A549 (cell line): ENCODE results near the gene MCM10. TPM values are rescaled to one million over a fixed set of nuclear protein-coding genes. Genes with fewer than 3 reads are reported as not detected.

Source experiments
- ATAC-seq, 2 experiments: fragments of 200-7000 bp in 1 of 2; fragments of >200 bp in 1 of 2; cut with Nextera tagmentation in 1 of 2; cut with Tn5 transposase in 1 of 2; 3 replicates each; pipeline versions ENCODE4 v1.8.0 to v1.9.1; 2018 to 2020; ENCODE audit warnings: mild to moderate bottlenecking in 1 of 2, moderate library complexity in 1 of 2
- CTCF ChIA-PET: fragments of 300-600 bp; sonication (Branson Sonifier 250); formaldehyde crosslinking; extraction: SDS; loops from one replicate; lab custom pipeline; 2021; ENCODE audit warnings: antibody characterized with exemption, inconsistent platforms; lab: Yijun Ruan, JAX
- POLR2A ChIA-PET: fragments of 350-600 bp; formaldehyde crosslinking; extraction: SDS; loops from one replicate; lab custom pipeline; 2021; ENCODE audit warnings: antibody characterized with exemption, inconsistent platforms; lab: Yijun Ruan, JAX
- DNase-seq, 2 experiments: peaks; one replicate each; pipeline versions ENCODE4 v3.0.0 to v3.0.0-alpha.2; 2011 to 2016; ENCODE audit warnings: low read depth in 1 of 2, low spot score in 1 of 2
- FAIRE-seq: peaks from 2 replicates; lab custom pipeline; 2011; peaks lifted over from hg19 to GRCh38; lab: Jason Lieb, UNC
- H3K27ac ChIP-seq, 2 experiments: fragments of >200 bp; sonication (Bioruptor Twin); formaldehyde crosslinking; 3 replicates each; pipeline ENCODE4 v1.5.1; 2016 to 2017
- H3K4me1 ChIP-seq: fragments of >200 bp; sonication (Bioruptor Twin); formaldehyde crosslinking; 3 replicates; pipeline ENCODE4 v1.6.1; 2016
- H3K4me2 ChIP-seq: fragments of >200 bp; sonication (Bioruptor Twin); formaldehyde crosslinking; 3 replicates; pipeline ENCODE4 v1.6.1; 2016
- H3K4me3 ChIP-seq: fragments of >200 bp; sonication (Bioruptor Twin); formaldehyde crosslinking; 3 replicates; pipeline ENCODE4 v1.5.1; 2016
- H3K9me3 ChIP-seq: fragments of >200 bp; sonication (Bioruptor Twin); formaldehyde crosslinking; 3 replicates; pipeline ENCODE4 v1.6.1; 2016
- CBX2 ChIP-seq: fragments of 200-600 bp; sonication (generic); IDR thresholded peaks from 2 replicates; pipeline ENCODE4 v1.6.1; 2016; ENCODE audit warnings: low read depth, mild to moderate bottlenecking, borderline replicate concordance
- CBX8 ChIP-seq: fragments of 200-600 bp; sonication (generic); IDR thresholded peaks from 2 replicates; pipeline ENCODE4 v1.6.1; 2016
- EHF ChIP-seq: fragments of 250-450 bp; sonication (Bioruptor Pico); IDR thresholded peaks from 2 replicates; pipeline ENCODE4 v1.5.0; 2020; ENCODE audit warnings: mild to moderate bottlenecking
- FOSB ChIP-seq: fragments of 250-450 bp; sonication (Bioruptor Pico); IDR thresholded peaks from 2 replicates; pipeline ENCODE4 v1.5.0; 2020; ENCODE audit warnings: mild to moderate bottlenecking, moderate library complexity
- HDAC2 ChIP-seq: fragments of 200-600 bp; sonication (generic); IDR thresholded peaks from 2 replicates; pipeline ENCODE4 v1.6.1; 2016
- JUN ChIP-seq, 2 experiments: fragments of >200 bp; sonication (Bioruptor Twin); formaldehyde crosslinking; IDR thresholded peaks; 2 replicates in 1 of 2; 3 replicates in 1 of 2; pipeline ENCODE4 v1.6.1; 2016 to 2017
- MAFK ChIP-seq: fragments of 450-650 bp; IDR thresholded peaks from 2 replicates; pipeline ENCODE4 v1.6.1; 2014; ENCODE audit not compliant: partially characterized antibody
- MYC ChIP-seq: IDR thresholded peaks from 2 replicates; pipeline ENCODE4 v1.6.1; 2012; ENCODE audit warnings: mild to moderate bottlenecking, inconsistent platforms, low read length, improper control_type of control experiment, borderline replicate concordance
- PHF8 ChIP-seq: fragments of 200-600 bp; sonication (generic); IDR thresholded peaks from 2 replicates; pipeline ENCODE4 v1.6.1; 2016; ENCODE audit warnings: low read depth, mild to moderate bottlenecking, antibody characterized with exemption, moderate library complexity, borderline replicate concordance
- POLR2AphosphoS2 ChIP-seq: conservative IDR thresholded peaks from 2 replicates; pipeline ENCODE4 v1.6.1; 2012; ENCODE audit warnings: low read length, improper control_type of control experiment, inconsistent platforms
- RAD21 ChIP-seq, 2 experiments: fragments of >200 bp in 1 of 2; sonication (Bioruptor Twin) in 1 of 2; formaldehyde crosslinking in 1 of 2; IDR thresholded peaks in 1 of 2; conservative IDR thresholded peaks in 1 of 2; 2 replicates in 1 of 2; 3 replicates in 1 of 2; pipeline ENCODE4 v1.6.1; 2012 to 2018; ENCODE audit warnings: inconsistent platforms in 1 of 2
- RCOR1 ChIP-seq: fragments of 150-350 bp; IDR thresholded peaks from 2 replicates; pipeline ENCODE4 v1.6.1; 2014; ENCODE audit warnings: antibody characterized with exemption, low read length, low read depth
- RFX5 ChIP-seq: fragments of 450-650 bp; IDR thresholded peaks from 2 replicates; pipeline ENCODE4 v1.7.1; 2014; ENCODE audit warnings: antibody characterized with exemption, mild to moderate bottlenecking, moderate library complexity
- SMC3 ChIP-seq: fragments of >200 bp; sonication (Bioruptor Twin); formaldehyde crosslinking; IDR thresholded peaks from 3 replicates; pipeline ENCODE4 v1.6.1; 2018; ENCODE audit warnings: inconsistent platforms
- ZNF302 ChIP-seq: fragments of 250-450 bp; sonication (Bioruptor Pico); IDR thresholded peaks from 2 replicates; pipeline ENCODE4 v1.9.0; 2021; ENCODE audit warnings: inconsistent platforms, mild to moderate bottlenecking, moderate library complexity
- ZSCAN20 ChIP-seq: fragments of 250-450 bp; sonication (Bioruptor Pico); IDR thresholded peaks from 2 replicates; pipeline ENCODE4 v1.8.0; 2022; ENCODE audit warnings: mild to moderate bottlenecking, moderate library complexity
- WGBS: methylation state at CpG from one replicate; pipeline ENCODE4 v1.1.6; 2017; ENCODE audit errors: missing lambda C conversion rate; 5-methylcytosine and 5-hydroxymethylcytosine counted together
- polyA minus RNA-seq: library from RNA; depleted of rRNA, polyadenylated mRNA; stranded (reverse); fragments of >200 nt; gene quantifications from 2 replicates; pipeline ENCODE4 v1.2.3, GENCODE V29; 2011; rRNA and poly(A)+ RNA removed
- polyA plus RNA-seq, 4 experiments: library from polyadenylated mRNA; depleted of rRNA in 3 of 4; stranded (reverse); fragments of >200 nt; fragmentation: RNase III in 1 of 4; extraction: RNeasy Plus Mini Kit Qiagen cat#74134 plus additional on column Dnase treatment in 1 of 4; gene quantifications; 2 replicates in 3 of 4; 3 replicates in 1 of 4; pipeline ENCODE4 v1.2.3, GENCODE V29; 2011 to 2017
- TF ChIP-seq, protein P1 (sequence below): fragments of 250-450 bp; sonication (Bioruptor Pico); IDR thresholded peaks from 2 replicates; pipeline ENCODE4 v1.5.0; 2021; ENCODE audit warnings: mild to moderate bottlenecking, moderate library complexity, borderline replicate concordance
- TF ChIP-seq, protein P2 (sequence below): fragments of 250-450 bp; sonication (Bioruptor Pico); IDR thresholded peaks from 2 replicates; pipeline ENCODE4 v1.5.0; 2020; ENCODE audit warnings: low read depth, mild to moderate bottlenecking, moderate library complexity
- TF ChIP-seq, protein P3 (sequence below): IDR thresholded peaks from 2 replicates; pipeline ENCODE4 v1.6.1; 2012
- TF ChIP-seq, protein P4 (sequence below): fragments of >200 bp; sonication (Bioruptor Twin); formaldehyde crosslinking; IDR thresholded peaks from 3 replicates; pipeline ENCODE4 v1.6.1; 2016
- TF ChIP-seq, protein P5 (sequence below): fragments of 150-350 bp; IDR thresholded peaks from 2 replicates; pipeline ENCODE4 v1.6.1; 2014; ENCODE audit warnings: low read depth, mild to moderate bottlenecking, low read length
- TF ChIP-seq, protein P6 (sequence below): IDR thresholded peaks from 2 replicates; pipeline ENCODE4 v1.6.1; 2012
- TF ChIP-seq, protein P7 (sequence below): fragments of >200 bp; sonication (Bioruptor Twin); formaldehyde crosslinking; IDR thresholded peaks from 3 replicates; pipeline ENCODE4 v1.5.1; 2016
- TF ChIP-seq, protein P8 (sequence below): IDR thresholded peaks from 2 replicates; pipeline ENCODE4 v1.6.1; 2012; ENCODE audit warnings: low read depth, borderline replicate concordance

Gene MCM10
- polyA plus RNA-seq (2011; rRNA removed) (18.9 and 24.4 TPM in 2 replicates), polyA plus RNA-seq (2017; fragmentation: RNase III; extraction: RNeasy Plus Mini Kit Qiagen cat#74134 plus additional on column Dnase treatment) (22.4 to 25.4 TPM (median 24.3 TPM) in 3 replicates), polyA minus RNA-seq (16.3 and 23.5 TPM in 2 replicates)
- polyA plus RNA-seq (2012; cell fraction: cytosol; rRNA removed): 13.5 and 13.7 TPM in 2 replicates
- 11.3 and 14.0 TPM in 2 replicates for polyA plus RNA-seq (2012; cell fraction: nucleus; rRNA removed)

DNA sequence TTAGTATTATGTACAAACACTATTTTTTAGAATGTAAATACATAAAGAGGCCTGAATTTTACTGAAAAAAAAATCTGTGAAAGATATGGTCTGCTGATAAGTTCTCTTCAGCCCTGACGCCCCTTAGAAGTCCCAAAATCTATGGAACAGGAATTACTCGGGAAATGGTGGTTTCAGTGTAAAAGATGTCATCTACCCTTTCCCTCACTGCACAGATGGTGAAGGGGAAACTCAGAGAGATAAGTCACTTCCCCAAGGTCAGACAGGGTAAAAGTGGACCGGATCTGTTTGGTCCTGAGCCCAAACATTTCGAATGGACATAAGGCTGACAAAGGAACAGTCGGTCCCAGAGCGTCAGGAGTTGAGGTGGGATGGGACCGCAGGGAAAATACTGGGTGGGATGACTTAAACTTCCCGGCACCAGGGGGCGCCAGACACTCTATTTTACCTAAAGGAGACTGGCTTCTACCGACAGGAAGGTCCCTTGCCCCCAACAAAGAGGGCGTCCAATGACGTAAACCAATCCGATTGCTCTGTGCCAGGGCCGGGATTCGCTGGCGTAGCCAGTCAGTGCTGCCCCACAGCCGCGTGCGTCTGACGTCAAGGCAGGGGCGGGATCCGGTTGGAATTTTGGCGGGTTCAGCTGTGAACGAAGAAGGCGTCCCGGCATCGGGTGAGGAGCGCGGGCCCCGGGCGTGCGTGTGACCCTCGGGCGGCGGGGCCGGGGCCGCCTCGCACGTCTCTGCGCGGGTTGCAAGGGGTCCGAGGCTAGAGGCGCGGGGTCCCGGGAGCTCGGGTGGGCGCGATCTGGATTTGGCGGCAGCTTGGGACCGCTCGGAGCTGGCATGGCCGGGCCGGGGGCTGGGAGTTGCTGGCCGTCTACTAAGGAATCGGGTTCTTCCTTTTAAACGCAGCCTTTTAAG, at the start of gene MCM10:
MCM10 (plus strand) TSS at position 625 of the 923 bp plus-strand sequence. CDS start 2,645 bp downstream, outside the sequence.
- WGBS: 3% methylated on average over 30 of the region's 56 CpGs

DNA sequence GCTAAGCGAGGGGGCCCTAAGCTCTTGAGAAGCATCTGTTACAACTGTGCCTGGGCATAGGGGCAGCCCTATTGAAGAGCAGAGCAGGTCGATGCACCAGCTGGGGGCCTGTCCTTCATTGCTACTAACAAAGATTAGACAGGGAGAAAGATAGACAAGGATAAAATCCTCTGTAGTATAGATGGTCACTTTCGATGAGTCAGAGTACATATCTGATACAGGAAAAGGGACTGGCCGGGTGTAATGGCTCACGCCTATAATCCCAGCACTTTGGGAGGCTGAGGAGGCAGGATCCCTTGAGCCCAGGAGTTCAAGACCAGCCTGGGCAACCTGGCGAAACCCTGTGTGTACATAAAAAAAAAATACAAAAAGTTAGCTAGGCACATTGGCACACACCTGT, 47.8 kb upstream of the MCM10 start:
- ChIA-PET POLR2A (no interaction called here), CTCF (interaction anchor here (0.6 kb wide), 1 partner anchor 767 kb away, joined by 3 read pairs; no protein-coding TSS in a partner anchor)
- no peak for FAIRE-seq
- H3K9me3 ChIP-seq: no peaks in the 10 kb centered on the region
- 83% methylated on average over 6 of the region's 6 CpGs for WGBS
- H3K4me2 ChIP-seq: no peak overlapping the region
- TF ChIP-seq SMC3: no peak
- TF ChIP-seq, protein P1, sequence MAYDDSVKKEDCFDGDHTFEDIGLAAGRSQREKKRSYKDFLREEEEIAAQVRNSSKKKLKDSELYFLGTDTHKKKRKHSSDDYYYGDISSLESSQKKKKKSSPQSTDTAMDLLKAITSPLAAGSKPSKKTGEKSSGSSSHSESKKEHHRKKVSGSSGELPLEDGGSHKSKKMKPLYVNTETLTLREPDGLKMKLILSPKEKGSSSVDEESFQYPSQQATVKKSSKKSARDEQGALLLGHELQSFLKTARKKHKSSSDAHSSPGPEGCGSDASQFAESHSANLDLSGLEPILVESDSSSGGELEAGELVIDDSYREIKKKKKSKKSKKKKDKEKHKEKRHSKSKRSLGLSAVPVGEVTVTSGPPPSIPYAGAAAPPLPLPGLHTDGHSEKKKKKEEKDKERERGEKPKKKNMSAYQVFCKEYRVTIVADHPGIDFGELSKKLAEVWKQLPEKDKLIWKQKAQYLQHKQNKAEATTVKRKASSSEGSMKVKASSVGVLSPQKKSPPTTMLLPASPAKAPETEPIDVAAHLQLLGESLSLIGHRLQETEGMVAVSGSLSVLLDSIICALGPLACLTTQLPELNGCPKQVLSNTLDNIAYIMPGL (CRISPR knock-in tag): no peak
- TF ChIP-seq POLR2AphosphoS2: no peak
- TF ChIP-seq RCOR1: no peak
- TF ChIP-seq, protein P2, sequence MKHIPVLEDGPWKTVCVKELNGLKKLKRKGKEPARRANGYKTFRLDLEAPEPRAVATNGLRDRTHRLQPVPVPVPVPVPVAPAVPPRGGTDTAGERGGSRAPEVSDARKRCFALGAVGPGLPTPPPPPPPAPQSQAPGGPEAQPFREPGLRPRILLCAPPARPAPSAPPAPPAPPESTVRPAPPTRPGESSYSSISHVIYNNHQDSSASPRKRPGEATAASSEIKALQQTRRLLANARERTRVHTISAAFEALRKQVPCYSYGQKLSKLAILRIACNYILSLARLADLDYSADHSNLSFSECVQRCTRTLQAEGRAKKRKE (CRISPR knock-in tag): no peak
- TF ChIP-seq, protein P3, sequence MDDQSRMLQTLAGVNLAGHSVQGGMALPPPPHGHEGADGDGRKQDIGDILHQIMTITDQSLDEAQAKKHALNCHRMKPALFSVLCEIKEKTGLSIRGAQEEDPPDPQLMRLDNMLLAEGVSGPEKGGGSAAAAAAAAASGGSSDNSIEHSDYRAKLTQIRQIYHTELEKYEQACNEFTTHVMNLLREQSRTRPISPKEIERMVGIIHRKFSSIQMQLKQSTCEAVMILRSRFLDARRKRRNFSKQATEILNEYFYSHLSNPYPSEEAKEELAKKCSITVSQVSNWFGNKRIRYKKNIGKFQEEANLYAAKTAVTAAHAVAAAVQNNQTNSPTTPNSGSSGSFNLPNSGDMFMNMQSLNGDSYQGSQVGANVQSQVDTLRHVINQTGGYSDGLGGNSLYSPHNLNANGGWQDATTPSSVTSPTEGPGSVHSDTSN: no peak
- no peak for TF ChIP-seq MAFK
- no peak for TF ChIP-seq ZNF302
- TF ChIP-seq, protein P4, sequence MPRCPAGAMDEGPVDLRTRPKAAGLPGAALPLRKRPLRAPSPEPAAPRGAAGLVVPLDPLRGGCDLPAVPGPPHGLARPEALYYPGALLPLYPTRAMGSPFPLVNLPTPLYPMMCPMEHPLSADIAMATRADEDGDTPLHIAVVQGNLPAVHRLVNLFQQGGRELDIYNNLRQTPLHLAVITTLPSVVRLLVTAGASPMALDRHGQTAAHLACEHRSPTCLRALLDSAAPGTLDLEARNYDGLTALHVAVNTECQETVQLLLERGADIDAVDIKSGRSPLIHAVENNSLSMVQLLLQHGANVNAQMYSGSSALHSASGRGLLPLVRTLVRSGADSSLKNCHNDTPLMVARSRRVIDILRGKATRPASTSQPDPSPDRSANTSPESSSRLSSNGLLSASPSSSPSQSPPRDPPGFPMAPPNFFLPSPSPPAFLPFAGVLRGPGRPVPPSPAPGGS: no peak
- TF ChIP-seq JUN (IDR thresholded peaks at IDR 0.05): no peak
- no peak for TF ChIP-seq ZSCAN20
- no peak for TF ChIP-seq EHF (CRISPR knock-in tag)
- TF ChIP-seq, protein P5, sequence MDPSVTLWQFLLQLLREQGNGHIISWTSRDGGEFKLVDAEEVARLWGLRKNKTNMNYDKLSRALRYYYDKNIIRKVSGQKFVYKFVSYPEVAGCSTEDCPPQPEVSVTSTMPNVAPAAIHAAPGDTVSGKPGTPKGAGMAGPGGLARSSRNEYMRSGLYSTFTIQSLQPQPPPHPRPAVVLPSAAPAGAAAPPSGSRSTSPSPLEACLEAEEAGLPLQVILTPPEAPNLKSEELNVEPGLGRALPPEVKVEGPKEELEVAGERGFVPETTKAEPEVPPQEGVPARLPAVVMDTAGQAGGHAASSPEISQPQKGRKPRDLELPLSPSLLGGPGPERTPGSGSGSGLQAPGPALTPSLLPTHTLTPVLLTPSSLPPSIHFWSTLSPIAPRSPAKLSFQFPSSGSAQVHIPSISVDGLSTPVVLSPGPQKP: no peak
- H3K4me1 ChIP-seq: no peaks in the 10 kb centered on the region
- H3K27ac ChIP-seq: no peak overlapping the region
- H3K4me3 ChIP-seq: no peak overlapping the region
- no peak; a peak in 1 of 6 replicates for ATAC-seq
- no peak for DNase-seq

More for the DNA sequence above, at the start of gene MCM10:
- FAIRE-seq: peak; percentile 94
- H3K4me3 ChIP-seq: peak within 1 kb of the TSS; percentile 71
- H3K9me3 ChIP-seq: no peaks in the 10 kb centered on the region
- peak; percentile 98 to 99 for DNase-seq
- ATAC-seq: peak; percentile 99 to 100
- H3K27ac ChIP-seq: peak within 1 kb of the TSS; percentile 63 to 82
- POLR2A ChIA-PET: interaction anchor here (0.8 to 2.2 kb wide), 2 partner anchors 139 to 141 kb away, joined by 3 to 9 read pairs; partner anchors contain the start of gene PHYH
- CTCF ChIA-PET: interaction anchor here (0.6 to 3.1 kb wide), 40 partner anchors 7 to 425 kb away, joined by 3 to 27 read pairs (median 4); no protein-coding TSS in a partner anchor
- H3K4me2 ChIP-seq: peak within 1 kb of the TSS; percentile 95
- TF ChIP-seq CBX2 (no peak), PHF8 (peak; percentile 37; the same call in 1 of the 2 replicates), RAD21 (conservative IDR thresholded peaks at IDR 0.05 in 1 of 2, IDR thresholded peaks at IDR 0.05 in 1 of 2) (peak; percentile 69 to 71), MYC (0 out of 2 replicates have a peak, but pooled peaks have one; percentile 57), RFX5 (peak; percentile 57; the same call in 1 of the 2 replicates), SMC3 (peak; percentile 64), EHF (CRISPR knock-in tag) (no peak), JUN (IDR thresholded peaks at IDR 0.05) (peak; percentile 27 to 60; a peak in 3 of 5 replicates), HDAC2 (0 out of 2 replicates have a peak, but pooled peaks have one; percentile 58), FOSB (CRISPR knock-in tag) (no peak), CBX8 (no peak)
- TF ChIP-seq, protein P6, sequence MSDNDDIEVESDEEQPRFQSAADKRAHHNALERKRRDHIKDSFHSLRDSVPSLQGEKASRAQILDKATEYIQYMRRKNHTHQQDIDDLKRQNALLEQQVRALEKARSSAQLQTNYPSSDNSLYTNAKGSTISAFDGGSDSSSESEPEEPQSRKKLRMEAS: peak; percentile 89
- TF ChIP-seq, protein P7, sequence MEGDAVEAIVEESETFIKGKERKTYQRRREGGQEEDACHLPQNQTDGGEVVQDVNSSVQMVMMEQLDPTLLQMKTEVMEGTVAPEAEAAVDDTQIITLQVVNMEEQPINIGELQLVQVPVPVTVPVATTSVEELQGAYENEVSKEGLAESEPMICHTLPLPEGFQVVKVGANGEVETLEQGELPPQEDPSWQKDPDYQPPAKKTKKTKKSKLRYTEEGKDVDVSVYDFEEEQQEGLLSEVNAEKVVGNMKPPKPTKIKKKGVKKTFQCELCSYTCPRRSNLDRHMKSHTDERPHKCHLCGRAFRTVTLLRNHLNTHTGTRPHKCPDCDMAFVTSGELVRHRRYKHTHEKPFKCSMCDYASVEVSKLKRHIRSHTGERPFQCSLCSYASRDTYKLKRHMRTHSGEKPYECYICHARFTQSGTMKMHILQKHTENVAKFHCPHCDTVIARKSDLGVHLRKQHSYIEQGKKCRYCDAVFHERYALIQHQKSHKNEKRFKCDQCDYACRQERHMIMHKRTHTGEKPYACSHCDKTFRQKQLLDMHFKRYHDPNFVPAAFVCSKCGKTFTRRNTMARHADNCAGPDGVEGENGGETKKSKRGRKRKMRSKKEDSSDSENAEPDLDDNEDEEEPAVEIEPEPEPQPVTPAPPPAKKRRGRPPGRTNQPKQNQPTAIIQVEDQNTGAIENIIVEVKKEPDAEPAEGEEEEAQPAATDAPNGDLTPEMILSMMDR: peak; percentile 89
- TF ChIP-seq, protein P8, sequence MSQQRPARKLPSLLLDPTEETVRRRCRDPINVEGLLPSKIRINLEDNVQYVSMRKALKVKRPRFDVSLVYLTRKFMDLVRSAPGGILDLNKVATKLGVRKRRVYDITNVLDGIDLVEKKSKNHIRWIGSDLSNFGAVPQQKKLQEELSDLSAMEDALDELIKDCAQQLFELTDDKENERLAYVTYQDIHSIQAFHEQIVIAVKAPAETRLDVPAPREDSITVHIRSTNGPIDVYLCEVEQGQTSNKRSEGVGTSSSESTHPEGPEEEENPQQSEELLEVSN: peak; percentile 95
- peaks cover 12% of the 10 kb centered on the region for H3K4me1 ChIP-seq
